Lower leg skin (tissue), 4 donors: ENCODE measurements around the gene TGFBI. TPM values are rescaled to one million over a fixed set of nuclear protein-coding genes. Genes with fewer than 3 reads are reported as not detected.

Experiments used
- DNase-seq, 2 donors: peaks; one replicate each; pipeline ENCODE4 v3.0.0-alpha.2; 2019; ENCODE audit warnings: low spot score in 2 of 2
- H3K4me3 ChIP-seq: fragments of 200-600 bp; sonication (generic); 2 replicates; pipeline ENCODE4 v1.5.1; 2017; ENCODE audit warnings: mild to moderate bottlenecking, low read depth; ENCODE audit not compliant: poor library complexity, severe bottlenecking
- POLR2A ChIP-seq, 2 donors: fragments of 450-650 bp; IDR thresholded peaks; one replicate each; pipeline ENCODE4 v1.6.1; 2016 to 2017; ENCODE audit warnings: antibody characterized with exemption in 2 of 2, mild to moderate bottlenecking in 1 of 2, moderate library complexity in 1 of 2
- WGBS, 2 donors: methylation state at CpG; one replicate each; pipeline ENCODE4 v1.1.5; 2018; 5-methylcytosine and 5-hydroxymethylcytosine counted together
- intact Hi-C: fragments of 100-400 bp; cut with DNase I; formaldehyde crosslinking; loops from one replicate; pipeline ENCODE4 v1.15.0; 2023; ENCODE audit warnings: low total_unique reads
- total RNA-seq, 4 donors: library from RNA; depleted of rRNA; stranded (reverse); fragments of >200 nt; gene quantifications; one replicate each; pipeline ENCODE4 v1.1.0, GENCODE V29; 2016
- TF ChIP-seq, protein P1 (sequence below), 3 donors: fragments of 450-650 bp; IDR thresholded peaks; one replicate each; pipeline ENCODE4 v1.5.1; 2016; ENCODE audit warnings: antibody characterized with exemption in 3 of 3, mild to moderate bottlenecking in 3 of 3, moderate library complexity in 2 of 3

The TGFBI gene
- total RNA-seq, 4 donors from 2014 or later, result 312 to 829 (median 484) TPM

DNA sequence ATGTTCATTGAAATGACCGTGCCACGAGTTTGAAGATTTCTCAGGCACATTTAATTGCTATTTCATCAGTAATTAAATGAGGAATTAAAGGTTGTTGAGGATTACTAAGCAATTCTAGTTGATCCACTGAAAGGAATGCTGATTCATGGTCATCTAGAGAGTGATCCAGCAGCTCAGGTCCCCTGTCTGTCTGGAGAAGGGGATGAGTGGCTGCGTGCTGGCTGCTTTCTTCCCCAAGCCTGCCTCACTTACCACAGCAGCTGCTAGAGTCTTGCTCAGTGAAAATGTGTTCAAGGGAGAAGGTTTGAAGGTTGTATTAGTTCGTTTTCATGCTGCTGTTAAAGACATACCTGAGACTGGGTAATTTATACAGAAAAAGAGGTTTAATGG is 7.8 kb upstream of the TGFBI start:
- intact Hi-C loops, result no loop called here
- TF ChIP-seq POLR2A (IDR thresholded peaks at IDR 0.05), result no peak
- TF ChIP-seq, protein P1, sequence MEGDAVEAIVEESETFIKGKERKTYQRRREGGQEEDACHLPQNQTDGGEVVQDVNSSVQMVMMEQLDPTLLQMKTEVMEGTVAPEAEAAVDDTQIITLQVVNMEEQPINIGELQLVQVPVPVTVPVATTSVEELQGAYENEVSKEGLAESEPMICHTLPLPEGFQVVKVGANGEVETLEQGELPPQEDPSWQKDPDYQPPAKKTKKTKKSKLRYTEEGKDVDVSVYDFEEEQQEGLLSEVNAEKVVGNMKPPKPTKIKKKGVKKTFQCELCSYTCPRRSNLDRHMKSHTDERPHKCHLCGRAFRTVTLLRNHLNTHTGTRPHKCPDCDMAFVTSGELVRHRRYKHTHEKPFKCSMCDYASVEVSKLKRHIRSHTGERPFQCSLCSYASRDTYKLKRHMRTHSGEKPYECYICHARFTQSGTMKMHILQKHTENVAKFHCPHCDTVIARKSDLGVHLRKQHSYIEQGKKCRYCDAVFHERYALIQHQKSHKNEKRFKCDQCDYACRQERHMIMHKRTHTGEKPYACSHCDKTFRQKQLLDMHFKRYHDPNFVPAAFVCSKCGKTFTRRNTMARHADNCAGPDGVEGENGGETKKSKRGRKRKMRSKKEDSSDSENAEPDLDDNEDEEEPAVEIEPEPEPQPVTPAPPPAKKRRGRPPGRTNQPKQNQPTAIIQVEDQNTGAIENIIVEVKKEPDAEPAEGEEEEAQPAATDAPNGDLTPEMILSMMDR (IDR thresholded peaks at IDR 0.05), result no peak
- 61 to 69% methylated on average over 4 of the region's 4 CpGs for WGBS, 2 donors
- peak in 1 of 2 donors; percentile 14 for DNase-seq
- H3K4me3 ChIP-seq, result no peak overlapping the region

DNA sequence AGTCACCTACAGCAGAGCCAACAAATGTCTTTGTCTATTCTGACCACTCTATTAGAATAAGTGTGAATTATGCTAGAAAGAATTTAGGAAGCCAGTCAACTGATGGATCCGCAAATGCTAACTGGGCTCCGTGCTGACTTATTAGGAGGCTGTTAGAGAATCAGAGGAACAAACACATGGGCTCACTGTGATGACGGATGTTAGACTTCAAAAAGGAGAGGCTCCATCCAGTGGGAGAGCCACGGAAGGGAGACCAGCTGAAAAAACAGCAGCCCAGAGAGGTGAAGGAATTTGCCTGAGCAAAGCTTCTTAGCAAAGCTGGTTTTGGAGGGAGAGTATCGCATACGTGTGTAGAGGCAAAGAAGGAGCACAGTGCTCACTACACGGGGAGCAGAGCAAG is 5.8 kb upstream of the TGFBI start:
- 94 to 96% methylated on average over 7 of the region's 7 CpGs for WGBS, 2 donors
- peak in 1 of 2 donors; percentile 65 for DNase-seq
- H3K4me3 ChIP-seq, result no peak overlapping the region
- intact Hi-C loops, result no loop called here
- TF ChIP-seq, protein P1 (IDR thresholded peaks at IDR 0.05), result no peak
- TF ChIP-seq POLR2A (IDR thresholded peaks at IDR 0.05), result no peak

DNA sequence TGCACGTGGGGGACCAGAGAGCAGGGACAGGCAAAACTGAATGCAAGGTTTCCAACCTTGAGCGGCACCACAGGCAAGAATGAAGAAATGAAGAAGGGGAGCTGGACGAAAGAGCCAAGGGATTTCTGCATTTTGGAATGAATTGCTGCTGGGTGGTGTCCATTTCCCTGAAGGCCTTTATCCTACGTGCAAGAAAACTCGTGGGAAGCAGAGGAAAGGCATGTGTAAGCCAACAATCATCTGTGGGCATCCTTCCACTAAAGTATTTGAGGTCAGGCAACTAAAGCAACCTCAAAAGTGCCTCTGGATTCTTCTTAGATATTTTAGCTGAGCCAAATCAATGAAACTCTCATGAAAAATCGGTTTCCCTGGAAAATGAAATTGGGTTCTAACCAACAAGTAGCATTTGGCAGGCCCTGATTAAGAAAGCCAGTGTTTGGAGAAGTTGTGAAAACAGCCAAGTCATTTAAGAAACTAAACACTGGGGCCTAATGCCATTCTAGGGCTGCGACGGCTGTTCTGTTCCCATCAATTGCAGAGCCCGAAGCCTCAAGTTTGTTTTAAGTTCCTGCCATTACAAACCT is 4.7 kb upstream of the TGFBI start:
- 23 to 27% methylated on average over 9 of the region's 9 CpGs for WGBS, 2 donors
- DNase-seq, result peak in 1 of 2 donors; percentile 74
- TF ChIP-seq, protein P1 (IDR thresholded peaks at IDR 0.05), result no peak
- TF ChIP-seq POLR2A (IDR thresholded peaks at IDR 0.05), result no peak
- intact Hi-C loops, result no loop called here
- H3K4me3 ChIP-seq, result no peak overlapping the region

DNA sequence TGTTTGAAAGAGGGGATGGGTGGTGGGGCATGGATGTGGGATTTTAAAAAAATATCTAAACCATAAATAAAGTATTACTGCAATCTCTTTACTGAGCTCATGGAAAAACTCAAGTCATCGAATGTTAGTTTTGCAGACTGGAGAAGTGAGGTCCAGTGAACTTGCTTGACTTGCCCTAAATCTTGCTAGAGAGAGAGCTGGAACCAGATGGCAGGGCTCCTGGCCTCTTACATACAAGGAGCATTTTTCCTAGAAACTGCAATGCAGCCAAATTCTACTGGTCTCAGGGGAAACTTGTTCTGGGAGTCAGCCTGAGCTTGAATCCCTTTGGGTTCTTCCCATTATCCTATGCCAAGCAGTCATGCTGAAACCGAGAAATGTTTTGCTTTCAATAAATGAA is 2.9 kb upstream of the TGFBI start:
- DNase-seq, result peak in 1 of 2 donors; percentile 45
- WGBS, 2 donors, result 50 to 55% methylated on average over 2 of the region's 2 CpGs
- TF ChIP-seq, protein P1 (IDR thresholded peaks at IDR 0.05), result no peak
- TF ChIP-seq POLR2A (IDR thresholded peaks at IDR 0.05), result no peak
- intact Hi-C loops, result no loop called here
- H3K4me3 ChIP-seq, result no peak overlapping the region

DNA sequence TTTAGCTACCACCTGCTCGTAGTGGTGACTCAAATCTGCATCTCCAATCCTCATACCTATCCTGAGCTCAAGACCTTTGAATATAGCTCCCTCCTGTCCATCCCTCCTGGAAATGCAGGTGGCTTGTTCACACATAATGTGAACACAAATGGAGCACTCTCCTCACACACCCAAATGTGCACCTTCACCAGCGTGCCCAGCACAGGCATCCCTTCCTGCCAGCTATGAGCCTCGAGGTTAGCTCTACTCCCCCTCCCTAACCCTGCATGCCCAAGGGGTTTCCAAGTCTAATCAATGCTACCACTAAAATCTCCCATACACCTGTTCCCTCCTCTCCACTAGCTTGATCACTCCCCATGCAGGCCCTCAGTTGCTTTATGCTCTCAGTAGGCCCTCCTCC is 2.2 kb upstream of the TGFBI start:
- TF ChIP-seq, protein P1 (IDR thresholded peaks at IDR 0.05), result no peak
- TF ChIP-seq POLR2A (IDR thresholded peaks at IDR 0.05), result no peak
- peak in 1 of 2 donors; percentile 67 for DNase-seq
- no peak overlapping the region for H3K4me3 ChIP-seq
- intact Hi-C loops, result no loop called here
- WGBS, 2 donors, result 73 to 89% methylated on average over 3 of the region's 3 CpGs

DNA sequence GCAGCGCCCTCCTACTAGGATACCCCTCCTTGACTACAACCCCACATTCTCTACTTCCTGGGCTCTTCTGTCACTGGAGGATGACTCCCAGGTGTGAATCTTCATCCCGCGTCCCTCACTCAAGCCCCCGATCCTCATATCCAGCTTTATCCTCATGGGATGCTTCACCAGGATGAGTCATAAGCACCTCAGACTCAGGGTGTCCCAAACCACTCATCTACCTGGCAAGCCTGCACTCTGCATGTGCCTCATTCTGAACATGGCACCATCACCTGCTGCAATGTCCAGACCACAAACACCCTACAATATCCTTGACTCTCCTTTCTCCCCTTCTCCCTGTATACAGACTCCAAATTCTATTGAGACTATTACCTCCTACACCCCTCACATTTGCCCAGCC is 1.5 kb upstream of the TGFBI start:
- intact Hi-C loops, result no loop called here
- no peak for TF ChIP-seq POLR2A (IDR thresholded peaks at IDR 0.05)
- TF ChIP-seq, protein P1 (IDR thresholded peaks at IDR 0.05), result no peak
- DNase-seq, result peak in 1 of 2 donors; percentile 66
- WGBS, 2 donors, result 85 to 86% methylated on average over 4 of the region's 4 CpGs
- no peak overlapping the region for H3K4me3 ChIP-seq
